ENCODE data around the gene EXTL2. TPM values are rescaled to one million over a fixed set of nuclear protein-coding genes. Genes with fewer than 3 reads are reported as not detected.
"Not testable (repeated sequence)": the region's sequence is repeated elsewhere in the genome, so short reads cannot be mapped to it uniquely, and the experiment has no call there.

EXTL2 gene
- total RNA-seq, 1 experiment from 2014 or later, result 15.2 TPM

- H3K27me3 Mint-ChIP-seq (ENCODE audit: insufficient read depth, unreplicated experiment), result no peaks in the 10 kb centered on the region
- POLR2A ChIA-PET, result interaction anchor here (0.6 kb wide), 1 partner anchor 67 kb away, joined by 4 read pairs; no protein-coding TSS in a partner anchor
- H3K36me3 Mint-ChIP-seq (ENCODE audit: insufficient read depth, unreplicated experiment), result no peaks in the 10 kb centered on the region
- BruUV-seq (replicated peaks), result no TSS peak
- DNase-seq (ENCODE audit: unreplicated experiment), result no peak
- no peak overlapping the region for H3K4me3 Mint-ChIP-seq (ENCODE audit: unreplicated experiment)
- TF ChIP-seq CTCF (IDR thresholded peaks at IDR 0.05; ENCODE audit: unreplicated experiment), result no peak
- intact Hi-C loops (cut with micrococcal nuclease), result no loop called here
- no peak overlapping the region for H3K27ac Mint-ChIP-seq (ENCODE audit: low read depth, unreplicated experiment)
- peaks cover 8% of the 10 kb centered on the region for H3K4me1 Mint-ChIP-seq (ENCODE audit: insufficient read depth, unreplicated experiment)
- CTCF ChIA-PET, result interaction anchor here (1.0 kb wide), 1 partner anchor 11 kb away, joined by 3 read pairs; no protein-coding TSS in a partner anchor
- no peaks in the 10 kb centered on the region for H3K9me3 Mint-ChIP-seq (ENCODE audit: unreplicated experiment)
Observed at GRCh38 chr1:100852976-100853375, 41.7 kb downstream of the EXTL2 start.

- CTCF ChIA-PET, result interaction anchor here (0.8 to 0.9 kb wide), 2 partner anchors 11 to 245 kb away, joined by 3 read pairs; no protein-coding TSS in a partner anchor
Observed at GRCh38 chr1:100851726-100852125, 42.9 kb downstream of the EXTL2 start.

DNA sequence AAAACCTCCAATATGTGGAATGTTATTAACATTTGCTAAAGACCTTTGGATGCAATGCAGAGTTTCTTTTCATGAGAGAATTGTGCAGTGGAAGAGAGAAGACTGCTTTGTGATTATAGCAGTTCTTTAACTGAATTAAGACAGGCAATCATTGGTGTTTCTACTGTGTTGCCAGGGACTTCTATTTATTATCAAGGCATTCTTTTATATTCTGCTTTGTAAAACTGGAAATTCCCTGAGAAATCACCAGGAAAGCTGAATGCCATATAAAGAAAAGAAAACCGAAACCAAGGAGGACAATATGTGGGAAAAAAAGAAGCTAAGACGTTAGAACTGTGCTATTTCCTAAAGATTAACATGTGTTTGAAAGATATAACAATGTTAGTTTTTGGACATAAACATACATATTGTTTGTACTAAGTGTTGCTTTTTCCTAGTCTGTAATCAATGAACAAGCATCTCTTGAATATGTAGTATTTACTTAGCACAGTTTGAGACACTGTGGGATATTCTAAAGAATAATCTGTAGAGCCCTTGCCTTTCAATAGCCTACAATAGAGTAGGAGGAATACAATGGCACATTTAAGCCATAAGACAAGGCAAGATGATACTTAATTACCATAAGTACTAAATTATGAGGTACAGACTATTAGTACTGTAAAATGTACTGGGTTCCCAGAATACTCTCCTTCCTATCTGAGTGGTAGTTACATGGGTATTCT is 47.1 kb downstream of the EXTL2 start:
- no peaks in the 10 kb centered on the region for H3K27me3 Mint-ChIP-seq (ENCODE audit: insufficient read depth, unreplicated experiment)
- H3K27ac Mint-ChIP-seq (ENCODE audit: low read depth, unreplicated experiment), result peak overlapping the region; percentile 11
- ChIA-PET POLR2A (interaction anchor here (0.7 to 1.1 kb wide), 2 partner anchors 17 to 48 kb away, joined by 4 read pairs; partner anchors contain the start of gene SLC30A7), CTCF (interaction anchor here (1.0 to 2.3 kb wide), 2 partner anchors 21 to 241 kb away, joined by 3 to 8 read pairs; no protein-coding TSS in a partner anchor)
- H3K4me1 Mint-ChIP-seq (ENCODE audit: insufficient read depth, unreplicated experiment), result no peaks in the 10 kb centered on the region
- H3K9me3 Mint-ChIP-seq (ENCODE audit: unreplicated experiment), result peaks cover 3% of the 10 kb centered on the region
- no peak for TF ChIP-seq CTCF (IDR thresholded peaks at IDR 0.05; ENCODE audit: unreplicated experiment)
- intact Hi-C loops (cut with micrococcal nuclease), result no loop called here
- DNase-seq (ENCODE audit: unreplicated experiment), result peak; percentile 9
- no peaks in the 10 kb centered on the region for H3K36me3 Mint-ChIP-seq (ENCODE audit: insufficient read depth, unreplicated experiment)
- no TSS peak for BruUV-seq (replicated peaks)
- peak overlapping the region; percentile 33 for H3K4me3 Mint-ChIP-seq (ENCODE audit: unreplicated experiment)

More at GRCh38 chr1:100851726-100852125, 42.9 kb downstream of the EXTL2 start:
- Mint-ChIP-seq H3K27me3 (ENCODE audit: insufficient read depth, unreplicated experiment) (no peaks in the 10 kb centered on the region), H3K4me3 (ENCODE audit: unreplicated experiment) (no peak overlapping the region), H3K27ac (ENCODE audit: low read depth, unreplicated experiment) (no peak overlapping the region), H3K4me1 (ENCODE audit: insufficient read depth, unreplicated experiment) (peaks cover 8% of the 10 kb centered on the region), H3K36me3 (ENCODE audit: insufficient read depth, unreplicated experiment) (no peaks in the 10 kb centered on the region), H3K9me3 (ENCODE audit: unreplicated experiment) (no peaks in the 10 kb centered on the region)
- POLR2A ChIA-PET, result no interaction called here
- DNase-seq (ENCODE audit: unreplicated experiment), result no peak
- no TSS peak for BruUV-seq (replicated peaks)
- TF ChIP-seq CTCF (IDR thresholded peaks at IDR 0.05; ENCODE audit: unreplicated experiment), result no peak
- intact Hi-C loops (cut with micrococcal nuclease), result no loop called here

DNA sequence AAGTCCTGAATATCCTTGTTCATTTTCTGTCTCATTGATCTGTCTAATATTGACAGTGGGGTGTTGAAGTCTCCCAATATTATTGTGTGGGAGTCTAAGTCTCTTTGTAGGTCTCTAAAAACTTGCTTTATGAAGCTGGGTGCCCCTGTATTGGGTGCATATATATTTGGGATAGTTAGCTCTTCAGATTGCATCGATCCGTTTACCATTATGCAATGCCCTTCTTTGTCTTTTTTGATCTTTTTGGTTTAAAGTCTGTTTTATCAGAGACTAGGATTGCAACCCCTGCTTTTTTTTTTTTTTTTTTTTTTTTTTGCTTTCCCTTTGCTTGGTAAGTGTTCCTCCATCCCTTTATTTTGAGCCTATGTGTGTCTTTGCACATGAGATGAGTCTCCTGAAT is 51.5 kb downstream of the EXTL2 start:
- H3K9me3 Mint-ChIP-seq (ENCODE audit: unreplicated experiment), result peaks cover 15% of the 10 kb centered on the region
- POLR2A ChIA-PET; DNase-seq (ENCODE audit: unreplicated experiment); H3K27me3 Mint-ChIP-seq (ENCODE audit: insufficient read depth, unreplicated experiment); H3K4me1 Mint-ChIP-seq (ENCODE audit: insufficient read depth, unreplicated experiment); H3K27ac Mint-ChIP-seq (ENCODE audit: low read depth, unreplicated experiment); H3K4me3 Mint-ChIP-seq (ENCODE audit: unreplicated experiment); BruUV-seq (replicated peaks); intact Hi-C loops (cut with micrococcal nuclease); H3K36me3 Mint-ChIP-seq (ENCODE audit: insufficient read depth, unreplicated experiment): not testable (repeated sequence)
- CTCF ChIA-PET, result interaction anchor here (0.6 to 1.2 kb wide), 2 partner anchors 379 to 468 kb away, joined by 3 read pairs; no protein-coding TSS in a partner anchor
